RWPE2 (cell line): ENCODE measurements around the gene PEAR1.

Experiments
- ATAC-seq: fragments of 200-7000 bp; cut with Tn5 transposase; 3 replicates; pipeline ENCODE4 v1.9.1; 2021; ENCODE audit warnings: low read depth
- DNase-seq: peaks from one replicate; pipeline ENCODE4 v3.0.0-alpha.2; 2020; ENCODE audit warnings: low spot score
- H3K27ac ChIP-seq: fragments of 450-650 bp; 2 replicates; pipeline ENCODE4 v1.5.1; 2017; ENCODE audit warnings: mild to moderate bottlenecking; ENCODE audit not compliant: poor library complexity, severe bottlenecking
- H3K27me3 ChIP-seq: fragments of 250-450 bp; sonication (Bioruptor Pico); 2 replicates; pipeline ENCODE4 v1.5.1; 2021; ENCODE audit warnings: mild to moderate bottlenecking, moderate library complexity; ENCODE audit not compliant: insufficient read depth, poor library complexity, severe bottlenecking
- H3K36me3 ChIP-seq: fragments of 250-450 bp; sonication (Bioruptor Pico); 2 replicates; pipeline ENCODE4 v1.5.1; 2020; ENCODE audit warnings: low read depth, mild to moderate bottlenecking, moderate library complexity
- H3K4me1 ChIP-seq: fragments of 250-450 bp; sonication (Bioruptor Pico); 2 replicates; pipeline ENCODE4 v1.5.1; 2021; ENCODE audit warnings: mild to moderate bottlenecking, moderate library complexity; ENCODE audit not compliant: insufficient read depth, poor library complexity, severe bottlenecking
- H3K4me3 ChIP-seq: fragments of 250-450 bp; sonication (Bioruptor Pico); 2 replicates; pipeline ENCODE4 v1.5.1; 2021; ENCODE audit warnings: mild to moderate bottlenecking, moderate library complexity; ENCODE audit not compliant: severe bottlenecking
- H3K9me3 ChIP-seq: fragments of 250-450 bp; sonication (Bioruptor Pico); 2 replicates; pipeline ENCODE4 v1.5.1; 2021; ENCODE audit warnings: mild to moderate bottlenecking, moderate library complexity; ENCODE audit not compliant: severe bottlenecking
- TF ChIP-seq, protein P1 (sequence below): fragments of 450-650 bp; IDR thresholded peaks from one replicate; pipeline ENCODE4 v1.5.1; 2017; ENCODE audit warnings: mild to moderate bottlenecking, moderate library complexity; ENCODE audit not compliant: poor library complexity, severe bottlenecking

Gene PEAR1

DNA sequence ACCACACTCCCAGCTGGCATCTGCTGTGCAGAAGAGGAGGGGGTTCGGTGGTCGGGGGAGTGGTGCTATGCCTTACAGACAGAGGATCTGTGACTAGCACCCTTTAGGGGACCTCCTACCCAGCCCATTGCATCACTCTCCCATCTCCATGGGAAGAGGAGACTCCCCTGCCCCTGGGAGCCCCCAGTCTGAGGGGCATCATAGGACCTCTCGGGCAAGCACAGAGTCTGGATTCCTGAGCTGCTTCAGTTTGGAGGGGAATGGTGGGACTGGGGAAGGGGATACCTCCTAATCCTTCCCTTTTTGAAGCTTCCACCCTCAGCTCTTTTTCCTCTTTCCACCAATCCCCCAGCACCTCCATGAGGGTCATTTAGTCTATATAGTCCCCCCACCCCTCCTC lies 36.0 kb upstream of the PEAR1 start:
- Histone ChIP-seq H3K36me3 (no peaks in the 10 kb centered on the region), H3K4me3 (no peak overlapping the region), H3K4me1 (no peaks in the 10 kb centered on the region), H3K27ac (no peak overlapping the region), H3K27me3 (peaks cover 37% of the 10 kb centered on the region), H3K9me3 (no peaks in the 10 kb centered on the region)
- TF ChIP-seq, protein P1, sequence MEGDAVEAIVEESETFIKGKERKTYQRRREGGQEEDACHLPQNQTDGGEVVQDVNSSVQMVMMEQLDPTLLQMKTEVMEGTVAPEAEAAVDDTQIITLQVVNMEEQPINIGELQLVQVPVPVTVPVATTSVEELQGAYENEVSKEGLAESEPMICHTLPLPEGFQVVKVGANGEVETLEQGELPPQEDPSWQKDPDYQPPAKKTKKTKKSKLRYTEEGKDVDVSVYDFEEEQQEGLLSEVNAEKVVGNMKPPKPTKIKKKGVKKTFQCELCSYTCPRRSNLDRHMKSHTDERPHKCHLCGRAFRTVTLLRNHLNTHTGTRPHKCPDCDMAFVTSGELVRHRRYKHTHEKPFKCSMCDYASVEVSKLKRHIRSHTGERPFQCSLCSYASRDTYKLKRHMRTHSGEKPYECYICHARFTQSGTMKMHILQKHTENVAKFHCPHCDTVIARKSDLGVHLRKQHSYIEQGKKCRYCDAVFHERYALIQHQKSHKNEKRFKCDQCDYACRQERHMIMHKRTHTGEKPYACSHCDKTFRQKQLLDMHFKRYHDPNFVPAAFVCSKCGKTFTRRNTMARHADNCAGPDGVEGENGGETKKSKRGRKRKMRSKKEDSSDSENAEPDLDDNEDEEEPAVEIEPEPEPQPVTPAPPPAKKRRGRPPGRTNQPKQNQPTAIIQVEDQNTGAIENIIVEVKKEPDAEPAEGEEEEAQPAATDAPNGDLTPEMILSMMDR = no peak
- ATAC-seq (no peak), DNase-seq (no peak)

DNA sequence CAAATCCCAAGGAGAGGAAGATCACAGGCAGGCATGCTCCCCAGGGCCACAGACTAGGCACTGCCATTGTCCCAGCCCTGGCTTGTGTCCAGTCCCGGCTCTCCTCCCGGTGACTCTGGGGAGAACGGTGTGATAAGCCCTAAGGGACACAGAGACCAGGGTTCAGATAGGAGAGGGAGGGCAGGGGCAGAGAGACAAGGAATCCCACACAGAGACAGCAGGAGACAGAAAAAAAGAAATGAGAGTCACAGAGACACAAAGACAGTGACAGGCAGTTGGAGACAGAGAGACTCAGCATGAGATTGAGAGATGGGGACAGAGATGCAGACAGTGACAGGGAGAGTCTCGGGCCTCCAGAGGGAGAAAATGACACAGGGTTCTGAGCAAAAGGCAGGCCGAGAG lies 35.0 kb upstream of the PEAR1 start:
- Histone ChIP-seq H3K27me3 (peaks cover 37% of the 10 kb centered on the region), H3K4me1 (no peaks in the 10 kb centered on the region)

DNA sequence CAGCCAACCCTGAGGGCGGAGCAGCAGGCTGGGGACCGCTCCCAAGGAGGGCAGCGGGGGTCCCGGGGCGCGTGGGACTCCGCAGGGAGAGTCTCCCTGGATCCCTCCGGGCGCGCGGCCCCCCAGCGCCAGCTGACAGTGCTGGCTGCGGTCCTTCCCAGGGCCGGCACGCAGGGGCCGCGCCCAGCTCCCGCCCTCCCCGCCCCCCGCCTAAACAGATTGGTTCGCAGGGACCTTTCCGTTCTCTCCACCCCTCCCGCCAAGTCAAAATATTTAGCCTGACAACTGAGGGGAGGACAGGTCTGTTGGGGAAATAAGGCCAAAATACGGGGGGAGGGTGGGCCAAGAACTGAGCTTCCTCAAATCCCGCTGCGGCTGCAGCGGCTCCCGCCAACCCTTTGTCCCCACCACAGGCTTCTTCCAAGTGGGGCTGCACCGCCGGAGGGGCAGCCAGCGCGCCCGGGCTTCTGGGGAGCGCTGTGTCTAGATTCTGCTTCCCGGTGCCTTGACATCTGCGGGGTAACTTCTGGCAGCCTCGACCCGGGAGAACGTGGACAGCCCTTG lies 34.5 kb upstream of the PEAR1 start, which contains the start of gene INSRR:
Gene INSRR (minus strand): TSS at position 159 of the 564 bp plus-strand sequence. CDS start 496 bp downstream, outside the sequence.
- TF ChIP-seq, protein P1 = no peak
- no peaks in the 10 kb centered on the region for H3K4me1 ChIP-seq
- H3K36me3 ChIP-seq = no peaks in the 10 kb centered on the region
- H3K4me3 ChIP-seq = peak within 1 kb of the TSS; percentile 21
- no peaks in the 10 kb centered on the region for H3K9me3 ChIP-seq
- no peak for DNase-seq
- no peak within 1 kb of the TSS for H3K27ac ChIP-seq
- peaks cover 37% of the 10 kb centered on the region for H3K27me3 ChIP-seq
- ATAC-seq = 0 out of 3 replicates have a peak, but pooled peaks have one; percentile 4

More for the DNA sequence above, 35.0 kb upstream of the PEAR1 start:
- TF ChIP-seq, protein P1 = no peak
- no peak overlapping the region for H3K4me3 ChIP-seq
- no peaks in the 10 kb centered on the region for H3K36me3 ChIP-seq
- ATAC-seq = no peak
- no peaks in the 10 kb centered on the region for H3K9me3 ChIP-seq
- DNase-seq = no peak
- H3K27ac ChIP-seq = no peak overlapping the region

DNA sequence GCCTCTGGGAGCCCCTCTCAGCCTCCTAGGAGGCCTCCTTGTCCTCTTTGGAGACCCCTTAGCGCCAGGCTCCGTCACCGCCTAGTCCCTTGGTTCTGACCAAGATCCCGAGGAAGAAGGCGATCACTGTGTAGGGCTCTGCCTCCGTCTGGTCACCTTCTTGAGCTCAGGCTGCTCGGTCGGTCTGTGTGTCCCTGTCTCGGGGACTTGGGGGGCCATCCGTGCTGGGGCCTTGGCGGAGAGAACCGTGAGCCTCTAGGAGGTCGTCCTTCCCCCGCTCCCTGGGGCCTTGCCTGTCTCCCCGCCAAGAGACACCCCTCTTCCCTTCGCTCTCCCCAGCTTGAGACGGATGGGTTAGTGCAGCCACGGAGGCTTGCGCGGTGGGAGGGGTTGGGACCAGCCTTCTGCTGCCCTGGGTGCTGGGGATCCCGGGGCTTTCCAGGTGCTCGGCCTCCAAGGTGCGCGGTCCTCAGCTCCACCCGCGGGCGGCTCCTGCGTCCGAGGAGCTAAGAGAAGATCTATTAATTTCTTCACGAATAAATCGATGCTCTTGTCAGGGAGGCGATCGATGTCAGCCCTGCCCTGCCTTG lies 33.9 kb upstream of the PEAR1 start:
- ATAC-seq (peak; percentile 55), DNase-seq (no peak)
- TF ChIP-seq, protein P1 = no peak
- no peaks in the 10 kb centered on the region for H3K36me3 ChIP-seq
- no peaks in the 10 kb centered on the region for H3K9me3 ChIP-seq
- peak overlapping the region; percentile 21 for H3K4me3 ChIP-seq
- H3K4me1 ChIP-seq = no peaks in the 10 kb centered on the region
- H3K27ac ChIP-seq = no peak overlapping the region
- H3K27me3 ChIP-seq = peaks cover 37% of the 10 kb centered on the region

DNA sequence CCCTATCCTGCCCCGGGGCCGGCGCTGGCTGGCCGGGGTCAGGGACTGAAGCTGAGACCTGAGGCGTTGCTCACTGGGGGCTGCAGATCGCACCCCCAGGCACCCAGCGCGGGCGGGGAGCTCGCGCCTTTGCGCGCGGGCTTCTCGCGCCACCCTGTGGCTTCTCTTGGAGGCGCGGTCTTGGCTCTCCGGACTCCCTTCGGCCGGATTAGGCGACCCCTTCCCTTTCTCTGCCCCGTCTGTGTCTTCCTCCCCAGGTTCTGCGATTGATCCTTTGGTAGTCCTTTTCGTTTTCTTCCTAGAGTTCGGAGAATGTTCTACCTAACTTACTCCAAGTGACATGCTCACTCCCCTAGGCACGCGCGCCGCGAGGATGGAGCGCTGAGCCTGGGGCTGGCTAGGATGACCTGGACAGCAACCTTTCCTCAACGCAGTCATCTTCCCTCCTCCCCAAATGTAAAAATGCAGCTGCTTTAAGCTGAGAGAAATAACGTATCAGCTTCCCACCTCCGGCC lies 33.3 kb upstream of the PEAR1 start:
- DNase-seq (no peak), ATAC-seq (peak; percentile 56)
- Histone ChIP-seq H3K4me1 (no peaks in the 10 kb centered on the region), H3K9me3 (no peaks in the 10 kb centered on the region), H3K27ac (no peak overlapping the region), H3K36me3 (no peaks in the 10 kb centered on the region), H3K27me3 (peaks cover 37% of the 10 kb centered on the region), H3K4me3 (peak overlapping the region; percentile 21)
- TF ChIP-seq, protein P1 = peak; percentile 92
